ENCODE results near the gene KCNJ14.

The KCNJ14 gene

DNA sequence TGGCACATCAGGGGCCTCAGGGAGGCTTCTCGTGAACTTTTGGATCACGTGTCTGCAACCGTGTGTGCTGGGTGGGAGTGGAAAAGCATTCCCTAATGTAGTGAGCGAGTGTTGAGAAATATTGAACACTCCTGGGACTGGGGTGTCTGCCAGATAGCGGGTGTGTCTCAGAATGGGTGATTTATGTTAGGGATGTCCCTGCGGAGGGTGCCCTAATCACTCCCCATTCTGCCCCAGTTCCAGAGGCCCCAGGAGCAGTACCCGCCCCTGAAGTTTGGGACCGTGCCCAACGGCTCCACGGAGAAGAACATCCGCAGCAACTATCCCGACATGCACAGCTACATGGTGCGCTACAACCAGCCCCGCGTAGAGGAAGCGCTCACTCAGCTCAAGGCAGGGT is 33.8 kb upstream of the KCNJ14 start:
- TF ChIP-seq, protein P1, sequence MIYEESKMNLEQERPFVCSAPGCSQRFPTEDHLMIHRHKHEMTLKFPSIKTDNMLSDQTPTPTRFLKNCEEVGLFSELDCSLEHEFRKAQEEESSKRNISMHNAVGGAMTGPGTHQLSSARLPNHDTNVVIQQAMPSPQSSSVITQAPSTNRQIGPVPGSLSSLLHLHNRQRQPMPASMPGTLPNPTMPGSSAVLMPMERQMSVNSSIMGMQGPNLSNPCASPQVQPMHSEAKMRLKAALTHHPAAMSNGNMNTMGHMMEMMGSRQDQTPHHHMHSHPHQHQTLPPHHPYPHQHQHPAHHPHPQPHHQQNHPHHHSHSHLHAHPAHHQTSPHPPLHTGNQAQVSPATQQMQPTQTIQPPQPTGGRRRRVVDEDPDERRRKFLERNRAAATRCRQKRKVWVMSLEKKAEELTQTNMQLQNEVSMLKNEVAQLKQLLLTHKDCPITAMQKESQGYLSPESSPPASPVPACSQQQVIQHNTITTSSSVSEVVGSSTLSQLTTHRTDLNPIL (CRISPR knock-in tag; IDR thresholded peaks at IDR 0.05; ENCODE audit: low read depth): no peak
- TF ChIP-seq GLIS3 (CRISPR knock-in tag; IDR thresholded peaks at IDR 0.05) (no peak), CSDC2 (CRISPR knock-in tag; IDR thresholded peaks at IDR 0.05) (no peak), ISL1 (CRISPR knock-in tag; IDR thresholded peaks at IDR 0.05) (no peak), ZNF70 (CRISPR knock-in tag; IDR thresholded peaks at IDR 0.05) (no peak), ZC3H10 (CRISPR knock-in tag; IDR thresholded peaks at IDR 0.05) (no peak), TCF4 (CRISPR knock-in tag; IDR thresholded peaks at IDR 0.05; ENCODE audit: borderline replicate concordance) (no peak), ARNTL (CRISPR knock-in tag; IDR thresholded peaks at IDR 0.05; ENCODE audit: borderline replicate concordance, low read depth) (no peak)
- ATAC-seq: no peak

DNA sequence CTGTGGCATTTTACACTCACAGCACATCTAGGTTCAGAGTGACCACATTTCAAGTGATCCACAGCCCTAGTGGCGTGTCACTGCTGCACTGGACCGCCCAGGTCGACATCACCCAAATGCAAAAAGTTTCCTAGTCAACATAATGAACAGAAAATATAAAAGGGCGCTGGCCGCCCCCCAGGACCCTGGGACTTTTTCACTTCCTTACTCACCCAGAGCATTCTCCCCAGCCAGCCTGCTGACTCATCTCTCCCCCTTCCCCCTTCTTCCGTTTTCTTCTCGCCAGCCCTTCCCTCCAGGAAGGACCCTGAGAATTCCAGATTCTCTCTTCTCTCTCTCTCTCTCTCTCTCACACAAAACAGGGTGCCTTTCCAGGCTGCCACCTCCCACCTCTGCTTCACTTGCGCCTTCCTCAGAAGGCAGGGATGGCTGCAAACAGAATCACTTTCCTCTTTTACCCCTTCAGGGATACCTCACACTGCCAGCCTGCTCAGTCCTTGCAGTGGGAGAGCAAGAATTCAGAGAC is 30.6 kb upstream of the KCNJ14 start:
- TF ChIP-seq POU6F1 (CRISPR knock-in tag; IDR thresholded peaks at IDR 0.05; ENCODE audit: borderline replicate concordance, low read depth) (no peak), PATZ1 (CRISPR knock-in tag; IDR thresholded peaks at IDR 0.05; ENCODE audit: borderline replicate concordance) (0 out of 2 replicates have a peak, but pooled peaks have one; percentile 56)
- peak; percentile 93 for ATAC-seq

- TF ChIP-seq CSDC2 (CRISPR knock-in tag; IDR thresholded peaks at IDR 0.05) (no peak), ZNF8 (CRISPR knock-in tag; IDR thresholded peaks at IDR 0.05) (no peak), ZNF70 (CRISPR knock-in tag; IDR thresholded peaks at IDR 0.05) (no peak), RARB (CRISPR knock-in tag; IDR thresholded peaks at IDR 0.05) (no peak), ZNF565 (CRISPR knock-in tag; conservative IDR thresholded peaks at IDR 0.05; ENCODE audit: low read depth) (no peak), GLIS3 (CRISPR knock-in tag; IDR thresholded peaks at IDR 0.05) (no peak), ZC3H10 (CRISPR knock-in tag; IDR thresholded peaks at IDR 0.05) (no peak), OSR1 (CRISPR knock-in tag; IDR thresholded peaks at IDR 0.05) (no peak), ZFP3 (CRISPR knock-in tag; IDR thresholded peaks at IDR 0.05) (no peak), BACH2 (CRISPR knock-in tag; IDR thresholded peaks at IDR 0.05; ENCODE audit: borderline replicate concordance) (no peak), ESRRG (CRISPR knock-in tag; IDR thresholded peaks at IDR 0.05) (no peak), ARNTL (CRISPR knock-in tag; IDR thresholded peaks at IDR 0.05; ENCODE audit: borderline replicate concordance, low read depth) (no peak), TCF4 (CRISPR knock-in tag; IDR thresholded peaks at IDR 0.05; ENCODE audit: borderline replicate concordance) (no peak)
- TF ChIP-seq, protein P2, sequence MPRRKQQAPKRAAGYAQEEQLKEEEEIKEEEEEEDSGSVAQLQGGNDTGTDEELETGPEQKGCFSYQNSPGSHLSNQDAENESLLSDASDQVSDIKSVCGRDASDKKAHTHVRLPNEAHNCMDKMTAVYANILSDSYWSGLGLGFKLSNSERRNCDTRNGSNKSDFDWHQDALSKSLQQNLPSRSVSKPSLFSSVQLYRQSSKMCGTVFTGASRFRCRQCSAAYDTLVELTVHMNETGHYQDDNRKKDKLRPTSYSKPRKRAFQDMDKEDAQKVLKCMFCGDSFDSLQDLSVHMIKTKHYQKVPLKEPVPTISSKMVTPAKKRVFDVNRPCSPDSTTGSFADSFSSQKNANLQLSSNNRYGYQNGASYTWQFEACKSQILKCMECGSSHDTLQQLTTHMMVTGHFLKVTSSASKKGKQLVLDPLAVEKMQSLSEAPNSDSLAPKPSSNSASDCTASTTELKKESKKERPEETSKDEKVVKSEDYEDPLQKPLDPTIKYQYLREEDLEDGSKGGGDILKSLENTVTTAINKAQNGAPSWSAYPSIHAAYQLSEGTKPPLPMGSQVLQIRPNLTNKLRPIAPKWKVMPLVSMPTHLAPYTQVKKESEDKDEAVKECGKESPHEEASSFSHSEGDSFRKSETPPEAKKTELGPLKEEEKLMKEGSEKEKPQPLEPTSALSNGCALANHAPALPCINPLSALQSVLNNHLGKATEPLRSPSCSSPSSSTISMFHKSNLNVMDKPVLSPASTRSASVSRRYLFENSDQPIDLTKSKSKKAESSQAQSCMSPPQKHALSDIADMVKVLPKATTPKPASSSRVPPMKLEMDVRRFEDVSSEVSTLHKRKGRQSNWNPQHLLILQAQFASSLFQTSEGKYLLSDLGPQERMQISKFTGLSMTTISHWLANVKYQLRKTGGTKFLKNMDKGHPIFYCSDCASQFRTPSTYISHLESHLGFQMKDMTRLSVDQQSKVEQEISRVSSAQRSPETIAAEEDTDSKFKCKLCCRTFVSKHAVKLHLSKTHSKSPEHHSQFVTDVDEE (CRISPR knock-in tag; IDR thresholded peaks at IDR 0.05): no peak
- ATAC-seq: no peak
Measured at GRCh38 chr19:48428670-48429069, 26.7 kb upstream of the KCNJ14 start.

GRCh38 chr19:48433337-48433736 is 22.0 kb upstream of the KCNJ14 start:
- no peak for ATAC-seq
- TF ChIP-seq, protein P2 (CRISPR knock-in tag; IDR thresholded peaks at IDR 0.05): no peak
- TF ChIP-seq ZNF565 (CRISPR knock-in tag; conservative IDR thresholded peaks at IDR 0.05; ENCODE audit: low read depth) (no peak), OSR1 (CRISPR knock-in tag; IDR thresholded peaks at IDR 0.05) (no peak), GLIS3 (CRISPR knock-in tag; IDR thresholded peaks at IDR 0.05) (no peak), PPARA (CRISPR knock-in tag; IDR thresholded peaks at IDR 0.05; ENCODE audit: borderline replicate concordance) (no peak), ZC3H10 (CRISPR knock-in tag; IDR thresholded peaks at IDR 0.05) (no peak), TCF4 (CRISPR knock-in tag; IDR thresholded peaks at IDR 0.05; ENCODE audit: borderline replicate concordance) (no peak), TOX (CRISPR knock-in tag; IDR thresholded peaks at IDR 0.05; ENCODE audit: borderline replicate concordance) (no peak), ESRRG (CRISPR knock-in tag; IDR thresholded peaks at IDR 0.05) (no peak), CSRNP3 (CRISPR knock-in tag; IDR thresholded peaks at IDR 0.05) (no peak), BACH2 (CRISPR knock-in tag; IDR thresholded peaks at IDR 0.05; ENCODE audit: borderline replicate concordance) (no peak), RARB (CRISPR knock-in tag; IDR thresholded peaks at IDR 0.05) (no peak), ZFP3 (CRISPR knock-in tag; IDR thresholded peaks at IDR 0.05) (no peak)
